GM12878 (cell line): Measurements from ENCODE around the gene LCE2A. TPM values are rescaled to one million over a fixed set of nuclear protein-coding genes. Genes with fewer than 3 reads are reported as not detected.

ENCODE experiments used
- ATAC-seq: fragments of 200-7000 bp; cut with Tn5 transposase; 3 replicates; pipeline ENCODE4 v1.9.1; 2020; ENCODE audit warnings: mild to moderate bottlenecking, moderate library complexity
- BruUV-seq: library from RNA; stranded (reverse); fragments of 400-500 nt; replicated peaks from 2 replicates; lab custom pipeline; 2021; lab: Mats Ljungman, UMichigan
- CTCF ChIA-PET: fragments of 300-600 bp; sonication (Branson Sonifier 250); formaldehyde crosslinking; extraction: SDS; loops from one replicate; lab custom pipeline; 2021; ENCODE audit warnings: inconsistent platforms; lab: Yijun Ruan, JAX
- POLR2A ChIA-PET: fragments of 350-600 bp; formaldehyde crosslinking; extraction: SDS; loops from one replicate; lab custom pipeline; 2021; ENCODE audit warnings: inconsistent platforms; lab: Charles Lee
- RAD21 ChIA-PET: fragments of 300-600 bp; sonication (Branson Sonifier 250); formaldehyde crosslinking; loops from one replicate; lab custom pipeline; 2023; ENCODE audit warnings: antibody characterized with exemption; ENCODE audit not compliant: unreplicated experiment; lab: Charles Lee
- SMC1A ChIA-PET: fragments of 300-600 bp; sonication (Branson Sonifier 250); formaldehyde crosslinking; loops from one replicate; lab custom pipeline; 2023; ENCODE audit not compliant: unreplicated experiment, uncharacterized antibody; lab: Charles Lee
- DNase-seq: peaks from one replicate; pipeline ENCODE4 v3.0.0-alpha.2; 2011; ENCODE audit warnings: low read depth, low spot score
- FAIRE-seq: peaks from 3 replicates; lab custom pipeline; 2011; peaks lifted over from hg19 to GRCh38; lab: Jason Lieb, UNC
- H2AFZ ChIP-seq: 2 replicates; pipeline ENCODE4 v1.6.0; 2011; ENCODE audit warnings: low read depth, low read length, control low read depth; ENCODE audit not compliant: control insufficient read depth
- H3K27ac ChIP-seq: 2 replicates; pipeline ENCODE4 v1.5.1; 2011; ENCODE audit warnings: control low read depth; ENCODE audit not compliant: control insufficient read depth, insufficient read depth
- H3K27me3 ChIP-seq, 2 experiments: replicated peaks in 1 of 2; 2 replicates each; pipeline versions ENCODE4 v1.6.0 to v1.6.1; 2011; ENCODE audit warnings: low read length in 1 of 2; ENCODE audit not compliant: control insufficient read depth in 2 of 2, insufficient read depth in 2 of 2
- H3K36me3 ChIP-seq, 2 experiments: 2 replicates each; pipeline ENCODE4 v1.5.1; 2011; ENCODE audit warnings: low read length in 1 of 2; ENCODE audit not compliant: control insufficient read depth in 2 of 2, insufficient read depth in 2 of 2
- H3K4me1 ChIP-seq: 2 replicates; pipeline ENCODE4 v1.6.1; 2011; ENCODE audit warnings: mild to moderate bottlenecking, low read length, moderate library complexity, mixed read lengths; ENCODE audit not compliant: control insufficient read depth, insufficient read depth
- H3K4me2 ChIP-seq: 2 replicates; pipeline ENCODE4 v1.6.0; 2011; ENCODE audit warnings: control low read depth; ENCODE audit not compliant: control insufficient read depth, insufficient read depth
- H3K4me3 ChIP-seq: fragments of 200-600 bp; sonication (generic); 2 replicates; pipeline ENCODE4 v1.5.1; 2016
- H3K79me2 ChIP-seq: 2 replicates; pipeline ENCODE4 v1.6.0; 2011; ENCODE audit warnings: low read length; ENCODE audit not compliant: control insufficient read depth, insufficient read depth
- H3K9ac ChIP-seq: 2 replicates; pipeline ENCODE4 v1.8.0; 2011; ENCODE audit warnings: low read length, control low read depth, mixed read lengths; ENCODE audit not compliant: control insufficient read depth, insufficient read depth
- H3K9me3 ChIP-seq: replicated peaks from 3 replicates; pipeline ENCODE4 v1.5.1; 2011; ENCODE audit warnings: mild to moderate bottlenecking, low read length; ENCODE audit not compliant: control insufficient read depth, insufficient read depth
- H4K20me1 ChIP-seq: 2 replicates; pipeline ENCODE4 v1.6.0; 2011; ENCODE audit not compliant: control insufficient read depth, insufficient read depth
- GATAD2B ChIP-seq: fragments of 450-650 bp; conservative IDR thresholded peaks from 2 replicates; pipeline ENCODE4 v1.6.1; 2017; ENCODE audit warnings: low read depth, mild to moderate bottlenecking, moderate library complexity
- HDAC2 ChIP-seq: fragments of 200-600 bp; sonication (generic); IDR thresholded peaks from 2 replicates; pipeline ENCODE4 v1.6.1; 2017
- IRF4 ChIP-seq: IDR thresholded peaks from 2 replicates; pipeline ENCODE4 v1.6.1; 2011; ENCODE audit warnings: low read depth, low read length
- NR2C2 ChIP-seq: IDR thresholded peaks from 2 replicates; pipeline ENCODE4 v1.6.1; 2011; ENCODE audit warnings: borderline replicate concordance, low read depth; ENCODE audit not compliant: control insufficient read depth, insufficient read length
- POLR2AphosphoS2 ChIP-seq: IDR thresholded peaks from 2 replicates; pipeline ENCODE4 v1.6.1; 2011; ENCODE audit warnings: low read depth, mild to moderate bottlenecking, low read length, improper control_type of control experiment, moderate library complexity
- RAD21 ChIP-seq: IDR thresholded peaks from 2 replicates; pipeline ENCODE4 v1.6.1; 2011; ENCODE audit warnings: mild to moderate bottlenecking, low read depth, low read length, moderate library complexity; ENCODE audit not compliant: insufficient read depth
- SMC3 ChIP-seq: IDR thresholded peaks from 2 replicates; pipeline ENCODE4 v1.6.1; 2011; ENCODE audit warnings: low read length, improper control_type of control experiment, borderline replicate concordance
- SUPT20H ChIP-seq: IDR thresholded peaks from 2 replicates; pipeline ENCODE4 v1.6.1; 2011; ENCODE audit warnings: low read depth, mild to moderate bottlenecking, low read length, moderate library complexity, borderline replicate concordance; ENCODE audit not compliant: control insufficient read depth
- YY1 ChIP-seq: IDR thresholded peaks from 2 replicates; pipeline ENCODE4 v1.6.1; 2011; ENCODE audit warnings: low read depth, mild to moderate bottlenecking, low read length
- ZNF384 ChIP-seq: IDR thresholded peaks from 2 replicates; pipeline ENCODE4 v1.6.1; 2012; ENCODE audit warnings: low read depth, mild to moderate bottlenecking, low read length, improper control_type of control experiment, borderline replicate concordance
- WGBS: methylation state at CpG from one replicate; pipeline ENCODE4 v1.1.6; 2016; ENCODE audit warnings: low lambda C conversion rate; ENCODE audit not compliant: insufficient replicate concordance, insufficient coverage; ENCODE audit errors: missing lambda C conversion rate; 5-methylcytosine and 5-hydroxymethylcytosine counted together
- in situ Hi-C: fragments of 300-500 bp; cut with MboI; formaldehyde crosslinking; loops from 9 replicates; pipeline ENCODE4 v1.14.3; 2018; ENCODE audit warnings: mixed read lengths
- intact Hi-C: fragments of 100-400 bp; cut with micrococcal nuclease; formaldehyde crosslinking; loops from one replicate; pipeline ENCODE4 v1.14.2; 2022; ENCODE audit not compliant: unreplicated experiment
- polyA plus RNA-seq, 11 experiments: library from polyadenylated mRNA; depleted of rRNA in 4 of 11; unstranded in 6 of 11; stranded (reverse) in 5 of 11; fragments of >200 nt; fragmentation: Nextera tagmentation in 4 of 11; fragmentation: Illumina TruSeq in 1 of 11; extraction: Ambion mirVana in 4 of 11; extraction: Trizol in 1 of 11; gene quantifications; 1 replicate in 1 of 11; 2 replicates in 10 of 11; pipeline versions ENCODE4 v1.2.1 to v1.2.3, GENCODE V29; 2011 to 2016; ENCODE audit warnings: inconsistent platforms in 2 of 11, missing spikeins in 2 of 11, low read depth in 1 of 11
- total RNA-seq, 4 experiments: library from RNA; depleted of rRNA in 3 of 4; stranded (reverse); fragments of >200 nt in 3 of 4; fragmentation: Illumina TruSeq in 1 of 4; extraction: Trizol in 1 of 4; gene quantifications; 2 replicates each; pipeline versions ENCODE4 v1.2.1 to v1.2.3, GENCODE V29; 2013 to 2021
- TF ChIP-seq, protein P1 (sequence below): IDR thresholded peaks from 2 replicates; pipeline ENCODE4 v1.6.1; 2012; ENCODE audit warnings: low read depth, low read length, improper control_type of control experiment
- TF ChIP-seq, protein P2 (sequence below), 3 experiments: IDR thresholded peaks in 2 of 3; conservative IDR thresholded peaks in 1 of 3; 2 replicates each; pipeline ENCODE4 v1.5.1; 2011; ENCODE audit warnings: low read depth in 3 of 3, low read length in 3 of 3, mild to moderate bottlenecking in 3 of 3, control low read depth in 2 of 3, moderate library complexity in 2 of 3, inconsistent platforms in 1 of 3, mixed read lengths in 1 of 3; ENCODE audit not compliant: control insufficient read depth in 2 of 3, insufficient read depth in 1 of 3; ENCODE audit errors: extremely low read depth in 1 of 3

Gene LCE2A
- total and polyA plus RNA-seq, 10 of the 15 experiments (the other 5 are each of a cell fraction or from before 2014, with no cell fraction given), result not detected

DNA sequence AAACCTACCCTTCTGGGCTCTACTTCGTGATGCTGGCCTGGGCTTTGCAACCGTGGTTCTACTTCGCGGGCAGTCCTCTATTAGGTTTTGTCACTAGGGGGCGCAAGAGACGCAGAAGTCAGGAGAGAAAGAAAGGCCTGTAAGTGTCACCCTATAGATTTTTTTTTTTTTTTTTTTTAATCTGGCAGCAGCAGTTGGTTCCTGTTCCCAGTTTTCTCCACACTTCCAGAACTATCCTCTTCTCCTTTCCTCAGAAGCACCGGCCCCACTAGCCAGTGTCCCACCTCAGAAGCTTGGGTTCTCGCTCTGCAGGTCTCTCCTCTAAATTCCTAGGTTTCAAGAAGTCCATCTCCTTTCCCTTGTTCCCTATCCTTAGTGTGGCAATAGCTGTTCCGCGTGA, 44.0 kb upstream of the LCE2A start:
- Histone ChIP-seq H3K4me1 (no peaks in the 10 kb centered on the region), H3K9me3 (no peaks in the 10 kb centered on the region), H3K27ac (no peak overlapping the region), H3K9ac (no peak overlapping the region), H2AFZ (no peak overlapping the region), H3K27me3 (peaks cover 0 to 9% of the 10 kb centered on the region in 2 experiments; a peak in 2 of 4 replicates), H3K79me2 (no peaks in the 10 kb centered on the region), H3K4me2 (no peak overlapping the region), H3K36me3 (no peaks in the 10 kb centered on the region), H3K4me3 (no peak overlapping the region), H4K20me1 (no peaks in the 10 kb centered on the region)
- peak; percentile 90 for FAIRE-seq
- intact Hi-C loops (loop anchor here (2.0 to 10.0 kb wide), 5 partner anchors 217 to 623 kb away; no protein-coding TSS in a partner anchor), in situ Hi-C loops (loop anchor here (10.0 kb wide), 1 partner anchor 571 kb away; no protein-coding TSS in a partner anchor)
- 21% methylated on average over 10 of the region's 10 CpGs for WGBS
- ChIA-PET SMC1A (interaction anchor here (0.7 to 2.5 kb wide), 7 partner anchors 11 to 635 kb away, joined by 3 to 19 read pairs (median 5); no protein-coding TSS in a partner anchor), CTCF (interaction anchor here (0.6 to 5.4 kb wide), 15 partner anchors 9 to 613 kb away, joined by 3 to 25 read pairs (median 5); partner anchors contain the start of gene LCE2D), POLR2A (no interaction called here), RAD21 (interaction anchor here (0.7 to 2.7 kb wide), 6 partner anchors 11 to 580 kb away, joined by 3 to 18 read pairs (median 6); no protein-coding TSS in a partner anchor)
- ATAC-seq, result peak; percentile 93
- BruUV-seq, result no TSS peak
- TF ChIP-seq SMC3 (peak; percentile 65), HDAC2 (no peak), IRF4 (no peak), POLR2AphosphoS2 (no peak), ZNF384 (peak; percentile 76), SUPT20H (no peak), YY1 (no peak), RAD21 (peak; percentile 77), NR2C2 (no peak), GATAD2B (no peak)
- TF ChIP-seq, protein P1, sequence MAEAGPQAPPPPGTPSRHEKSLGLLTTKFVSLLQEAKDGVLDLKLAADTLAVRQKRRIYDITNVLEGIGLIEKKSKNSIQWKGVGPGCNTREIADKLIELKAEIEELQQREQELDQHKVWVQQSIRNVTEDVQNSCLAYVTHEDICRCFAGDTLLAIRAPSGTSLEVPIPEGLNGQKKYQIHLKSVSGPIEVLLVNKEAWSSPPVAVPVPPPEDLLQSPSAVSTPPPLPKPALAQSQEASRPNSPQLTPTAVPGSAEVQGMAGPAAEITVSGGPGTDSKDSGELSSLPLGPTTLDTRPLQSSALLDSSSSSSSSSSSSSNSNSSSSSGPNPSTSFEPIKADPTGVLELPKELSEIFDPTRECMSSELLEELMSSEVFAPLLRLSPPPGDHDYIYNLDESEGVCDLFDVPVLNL, result no peak
- TF ChIP-seq, protein P2, sequence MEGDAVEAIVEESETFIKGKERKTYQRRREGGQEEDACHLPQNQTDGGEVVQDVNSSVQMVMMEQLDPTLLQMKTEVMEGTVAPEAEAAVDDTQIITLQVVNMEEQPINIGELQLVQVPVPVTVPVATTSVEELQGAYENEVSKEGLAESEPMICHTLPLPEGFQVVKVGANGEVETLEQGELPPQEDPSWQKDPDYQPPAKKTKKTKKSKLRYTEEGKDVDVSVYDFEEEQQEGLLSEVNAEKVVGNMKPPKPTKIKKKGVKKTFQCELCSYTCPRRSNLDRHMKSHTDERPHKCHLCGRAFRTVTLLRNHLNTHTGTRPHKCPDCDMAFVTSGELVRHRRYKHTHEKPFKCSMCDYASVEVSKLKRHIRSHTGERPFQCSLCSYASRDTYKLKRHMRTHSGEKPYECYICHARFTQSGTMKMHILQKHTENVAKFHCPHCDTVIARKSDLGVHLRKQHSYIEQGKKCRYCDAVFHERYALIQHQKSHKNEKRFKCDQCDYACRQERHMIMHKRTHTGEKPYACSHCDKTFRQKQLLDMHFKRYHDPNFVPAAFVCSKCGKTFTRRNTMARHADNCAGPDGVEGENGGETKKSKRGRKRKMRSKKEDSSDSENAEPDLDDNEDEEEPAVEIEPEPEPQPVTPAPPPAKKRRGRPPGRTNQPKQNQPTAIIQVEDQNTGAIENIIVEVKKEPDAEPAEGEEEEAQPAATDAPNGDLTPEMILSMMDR (IDR thresholded peaks at IDR 0.05 in 2 of 3, conservative IDR thresholded peaks at IDR 0.05 in 1 of 3; ENCODE audit: control insufficient read depth in 2 of 3, extremely low read depth in 1 of 3, insufficient read depth in 1 of 3, low read depth in 3 of 3, low read length in 3 of 3), result peak; percentile 68 to 84 (median 80)
- DNase-seq, result no peak
